T-helper 1 cell treated with Interleukin-12 subunit alpha and Interleukin-12 subunit beta and Interleukin-4 antibody, amounts not matched to agents 30 ng/mL and 1 ng/mL, for 36 hours (primary cell): ENCODE results near the gene PNKD. TPM values are rescaled to one million over a fixed set of nuclear protein-coding genes. Genes with fewer than 3 reads are reported as not detected.

Experiments used
- intact Hi-C: fragments of 100-400 bp; cut with micrococcal nuclease; formaldehyde crosslinking; loops from one replicate; pipeline ENCODE4 v1.15.1; 2024
- total RNA-seq: library from RNA; stranded (reverse); gene quantifications from 2 replicates; pipeline ENCODE4 v1.2.3, GENCODE V29; 2022

Gene PNKD
- total RNA-seq, 1 donor from 2014 or later: 26.9 TPM

GRCh38 chr2:218367415-218368149 lies 97.3 kb downstream of the PNKD start:
- intact Hi-C loops: loop anchor here (2.0 kb wide), 1 partner anchor 29 kb away; no protein-coding TSS in a partner anchor

- intact Hi-C loops: no loop called here
Observed at GRCh38 chr2:218368150-218368528, 97.8 kb downstream of the PNKD start.

- intact Hi-C loops: no loop called here
Observed at GRCh38 chr2:218368621-218369153, 98.4 kb downstream of the PNKD start.

GRCh38 chr2:218369330-218369729 lies 99.0 kb downstream of the PNKD start:
- intact Hi-C loops: no loop called here

GRCh38 chr2:218370410-218371063 lies 100.2 kb downstream of the PNKD start:
- intact Hi-C loops: no loop called here

- intact Hi-C loops: no loop called here
Observed at GRCh38 chr2:218371983-218372350, 101.6 kb downstream of the PNKD start.

- intact Hi-C loops: no loop called here
Observed at GRCh38 chr2:218374795-218375194, 104.5 kb downstream of the PNKD start.

GRCh38 chr2:218375212-218375611 lies 104.9 kb downstream of the PNKD start:
- intact Hi-C loops: no loop called here

- intact Hi-C loops: no loop called here
Observed at GRCh38 chr2:218378053-218378452, 107.7 kb downstream of the PNKD start.

- intact Hi-C loops: no loop called here
Observed at GRCh38 chr2:218381916-218382366, 111.6 kb downstream of the PNKD start, which contains the start of gene SLC11A1. Gene SLC11A1, plus strand, starts transcription at chr2:218382273. Its CDS starts 96 bp downstream, at chr2:218382369.

- intact Hi-C loops: no loop called here
Observed at GRCh38 chr2:218382785-218383184, 112.5 kb downstream of the PNKD start.

- intact Hi-C loops: no loop called here
Observed at GRCh38 chr2:218383892-218384519, 113.7 kb downstream of the PNKD start.

GRCh38 chr2:218384975-218385374 lies 114.7 kb downstream of the PNKD start:
- intact Hi-C loops: no loop called here

- intact Hi-C loops: no loop called here
Observed at GRCh38 chr2:218386505-218387368, 116.4 kb downstream of the PNKD start.

GRCh38 chr2:218387369-218388194 lies 117.3 kb downstream of the PNKD start:
- intact Hi-C loops: no loop called here

- intact Hi-C loops: no loop called here
Observed at GRCh38 chr2:218389333-218390150, 119.2 kb downstream of the PNKD start.

GRCh38 chr2:218391202-218391601 lies 120.9 kb downstream of the PNKD start:
- intact Hi-C loops: no loop called here

GRCh38 chr2:218392459-218392858 lies 122.1 kb downstream of the PNKD start:
- intact Hi-C loops: no loop called here

GRCh38 chr2:218392891-218393462 lies 122.7 kb downstream of the PNKD start:
- intact Hi-C loops: no loop called here
